ENCODE data around the gene GTF2IRD1.
A peak's percentile ranks its signal among the peaks of the same experiment; 100 is the strongest.
"Not testable (repeated sequence)": the region's sequence is repeated elsewhere in the genome, so short reads cannot be mapped to it uniquely, and the experiment has no call there.

GTF2IRD1 gene

GRCh38 chr7:74495112-74496086 is 41.7 kb downstream of the GTF2IRD1 start:
- Histone ChIP-seq H2BK120ac (ENCODE audit: low read depth, low read length) (no peak overlapping the region), H3K4ac (ENCODE audit: low read length) (no peak overlapping the region), H2AFZ (ENCODE audit: low read length) (no peak overlapping the region), H3K79me1 (ENCODE audit: low read depth, low read length) (peaks cover 28% of the 10 kb centered on the region), H3K18ac (ENCODE audit: low read length) (peak overlapping the region; percentile 36), H3K23ac (ENCODE audit: low read depth, low read length, poor library complexity) (peak overlapping the region; percentile 77), H4K91ac (ENCODE audit: low read depth, low read length, poor library complexity) (peak overlapping the region; percentile 1), H3K9me3 (replicated peaks in 1 of 2; ENCODE audit: control insufficient read depth in 2 of 2, insufficient read depth in 1 of 2, low read depth in 1 of 2, low read length in 2 of 2) (peaks cover 7 to 10% of the 10 kb centered on the region in 2 donors), H3K27me3 (ENCODE audit: control insufficient read depth in 3 of 3, insufficient read depth in 3 of 3, low read depth in 1 of 3, low read length in 3 of 3) (no peaks in the 10 kb centered on the region), H3K4me3 (ENCODE audit: low read length in 2 of 2) (peak overlapping the region in 1 of 2 donors; percentile 71), H3K9ac (ENCODE audit: low read depth, low read length, poor library complexity) (peak overlapping the region; percentile 72), H4K8ac (ENCODE audit: low read depth, low read length) (peak overlapping the region; percentile 78), H3K14ac (ENCODE audit: low read length) (peak overlapping the region; percentile 92), H2BK15ac (ENCODE audit: low read length) (no peak overlapping the region), H3K27ac (replicated peaks; ENCODE audit: low read length) (no peak overlapping the region), H3K4me1 (ENCODE audit: control insufficient read depth in 2 of 2, insufficient read depth in 1 of 2, low read depth in 1 of 2, low read length in 2 of 2) (peaks cover 0 to 6% of the 10 kb centered on the region in 2 donors), H3K36me3 (replicated peaks in 1 of 2; ENCODE audit: control insufficient read depth in 2 of 2, insufficient read depth in 2 of 2, low read length in 2 of 2) (peaks cover 10 to 20% of the 10 kb centered on the region in 2 donors), H2BK12ac (ENCODE audit: low read length) (no peak overlapping the region), H3K4me2 (ENCODE audit: insufficient read depth, low read length, poor library complexity, severe bottlenecking) (no peak overlapping the region), H2AK5ac (ENCODE audit: low read depth, low read length) (no peak overlapping the region), H2BK5ac (ENCODE audit: low read length) (no peak overlapping the region)
- WGBS, 2 donors (ENCODE audit: extremely low coverage in 2 of 2, insufficient read length in 2 of 2, insufficient replicate concordance in 1 of 2), result no CpG with 5 or more reads among the region's 19 CpGs
- no peak for DNase-seq (ENCODE audit: low spot score)

- peak overlapping the region in 1 of 2 donors; percentile 71 for H3K4me3 ChIP-seq (ENCODE audit: low read length in 2 of 2)
- no peak overlapping the region for H2BK12ac ChIP-seq (ENCODE audit: low read length)
- H3K18ac ChIP-seq (ENCODE audit: low read length), result no peak overlapping the region
- H4K91ac ChIP-seq (ENCODE audit: low read depth, low read length, poor library complexity), result peak overlapping the region; percentile 1
- no peaks in the 10 kb centered on the region for H3K27me3 ChIP-seq (ENCODE audit: control insufficient read depth in 3 of 3, insufficient read depth in 3 of 3, low read depth in 1 of 3, low read length in 3 of 3)
- no peak overlapping the region for H3K4ac ChIP-seq (ENCODE audit: low read length)
- H4K8ac ChIP-seq (ENCODE audit: low read depth, low read length), result peak overlapping the region; percentile 78
- no peak overlapping the region for H2BK5ac ChIP-seq (ENCODE audit: low read length)
- peak overlapping the region; percentile 23 for H3K27ac ChIP-seq (replicated peaks; ENCODE audit: low read length)
- WGBS, 2 donors (ENCODE audit: extremely low coverage in 2 of 2, insufficient read length in 2 of 2, insufficient replicate concordance in 1 of 2), result no CpG with 5 or more reads among the region's 6 CpGs
- no peak overlapping the region for H2AFZ ChIP-seq (ENCODE audit: low read length)
- no peak overlapping the region for H3K4me2 ChIP-seq (ENCODE audit: insufficient read depth, low read length, poor library complexity, severe bottlenecking)
- H3K79me1 ChIP-seq (ENCODE audit: low read depth, low read length), result peaks cover 27% of the 10 kb centered on the region
- H3K36me3 ChIP-seq (replicated peaks in 1 of 2; ENCODE audit: control insufficient read depth in 2 of 2, insufficient read depth in 2 of 2, low read length in 2 of 2), result peaks cover 10 to 20% of the 10 kb centered on the region in 2 donors
- H3K14ac ChIP-seq (ENCODE audit: low read length), result peak overlapping the region; percentile 92
- peak overlapping the region; percentile 26 for H3K23ac ChIP-seq (ENCODE audit: low read depth, low read length, poor library complexity)
- peaks cover 0 to 6% of the 10 kb centered on the region in 2 donors for H3K4me1 ChIP-seq (ENCODE audit: control insufficient read depth in 2 of 2, insufficient read depth in 1 of 2, low read depth in 1 of 2, low read length in 2 of 2)
- DNase-seq (ENCODE audit: low spot score), result no peak
- H2BK15ac ChIP-seq (ENCODE audit: low read length), result no peak overlapping the region
- peaks cover 7 to 10% of the 10 kb centered on the region in 2 donors for H3K9me3 ChIP-seq (replicated peaks in 1 of 2; ENCODE audit: control insufficient read depth in 2 of 2, insufficient read depth in 1 of 2, low read depth in 1 of 2, low read length in 2 of 2)
- H2AK5ac ChIP-seq (ENCODE audit: low read depth, low read length), result no peak overlapping the region
- H2BK120ac ChIP-seq (ENCODE audit: low read depth, low read length), result no peak overlapping the region
- peak overlapping the region; percentile 17 for H3K9ac ChIP-seq (ENCODE audit: low read depth, low read length, poor library complexity)
Observed at GRCh38 chr7:74496272-74496671, 42.6 kb downstream of the GTF2IRD1 start.

GRCh38 chr7:74496773-74497172 is 43.1 kb downstream of the GTF2IRD1 start:
- Histone ChIP-seq H3K36me3 (replicated peaks in 1 of 2; ENCODE audit: control insufficient read depth in 2 of 2, insufficient read depth in 2 of 2, low read length in 2 of 2) (peaks cover 10 to 20% of the 10 kb centered on the region in 2 donors), H3K79me1 (ENCODE audit: low read depth, low read length) (peaks cover 27% of the 10 kb centered on the region), H3K27ac (replicated peaks; ENCODE audit: low read length) (peak overlapping the region; percentile 23)
- not testable (repeated sequence) for H3K23ac ChIP-seq (ENCODE audit: low read depth, low read length, poor library complexity); H4K8ac ChIP-seq (ENCODE audit: low read depth, low read length); H2AFZ ChIP-seq (ENCODE audit: low read length); H3K4me1 ChIP-seq (ENCODE audit: control insufficient read depth in 2 of 2, insufficient read depth in 1 of 2, low read depth in 1 of 2, low read length in 2 of 2); H3K4me2 ChIP-seq (ENCODE audit: insufficient read depth, low read length, poor library complexity, severe bottlenecking); H2BK12ac ChIP-seq (ENCODE audit: low read length); H2BK120ac ChIP-seq (ENCODE audit: low read depth, low read length); H3K9me3 ChIP-seq (replicated peaks in 1 of 2; ENCODE audit: control insufficient read depth in 2 of 2, insufficient read depth in 1 of 2, low read depth in 1 of 2, low read length in 2 of 2); H3K4me3 ChIP-seq (ENCODE audit: low read length in 2 of 2); H3K9ac ChIP-seq (ENCODE audit: low read depth, low read length, poor library complexity); H2BK15ac ChIP-seq (ENCODE audit: low read length); H4K91ac ChIP-seq (ENCODE audit: low read depth, low read length, poor library complexity); H3K4ac ChIP-seq (ENCODE audit: low read length); H3K27me3 ChIP-seq (ENCODE audit: control insufficient read depth in 3 of 3, insufficient read depth in 3 of 3, low read depth in 1 of 3, low read length in 3 of 3); H2AK5ac ChIP-seq (ENCODE audit: low read depth, low read length); DNase-seq (ENCODE audit: low spot score); H3K14ac ChIP-seq (ENCODE audit: low read length); H3K18ac ChIP-seq (ENCODE audit: low read length); H2BK5ac ChIP-seq (ENCODE audit: low read length)
- no CpG with 5 or more reads among the region's 3 CpGs for WGBS, 2 donors (ENCODE audit: extremely low coverage in 2 of 2, insufficient read length in 2 of 2, insufficient replicate concordance in 1 of 2)

- no peak for DNase-seq (ENCODE audit: low spot score)
- H2BK15ac ChIP-seq (ENCODE audit: low read length), result no peak overlapping the region
- peaks cover 10 to 12% of the 10 kb centered on the region in 2 donors for H3K36me3 ChIP-seq (replicated peaks in 1 of 2; ENCODE audit: control insufficient read depth in 2 of 2, insufficient read depth in 2 of 2, low read length in 2 of 2)
- no peak overlapping the region for H2AK5ac ChIP-seq (ENCODE audit: low read depth, low read length)
- H2BK120ac ChIP-seq (ENCODE audit: low read depth, low read length), result no peak overlapping the region
- H3K4ac ChIP-seq (ENCODE audit: low read length), result no peak overlapping the region
- H3K14ac ChIP-seq (ENCODE audit: low read length), result no peak overlapping the region
- H3K27me3 ChIP-seq (ENCODE audit: control insufficient read depth in 3 of 3, insufficient read depth in 3 of 3, low read depth in 1 of 3, low read length in 3 of 3), result no peaks in the 10 kb centered on the region
- WGBS, 2 donors (ENCODE audit: extremely low coverage in 2 of 2, insufficient read length in 2 of 2, insufficient replicate concordance in 1 of 2), result no CpG with 5 or more reads among the region's 4 CpGs
- no peak overlapping the region for H3K9ac ChIP-seq (ENCODE audit: low read depth, low read length, poor library complexity)
- H2BK12ac ChIP-seq (ENCODE audit: low read length), result no peak overlapping the region
- no peak overlapping the region for H3K4me2 ChIP-seq (ENCODE audit: insufficient read depth, low read length, poor library complexity, severe bottlenecking)
- H4K8ac ChIP-seq (ENCODE audit: low read depth, low read length), result no peak overlapping the region
- peaks cover 27% of the 10 kb centered on the region for H3K79me1 ChIP-seq (ENCODE audit: low read depth, low read length)
- no peak overlapping the region for H2BK5ac ChIP-seq (ENCODE audit: low read length)
- H2AFZ ChIP-seq (ENCODE audit: low read length), result no peak overlapping the region
- peaks cover 0 to 11% of the 10 kb centered on the region in 2 donors for H3K9me3 ChIP-seq (replicated peaks in 1 of 2; ENCODE audit: control insufficient read depth in 2 of 2, insufficient read depth in 1 of 2, low read depth in 1 of 2, low read length in 2 of 2)
- H3K4me3 ChIP-seq (ENCODE audit: low read length in 2 of 2), result no peak overlapping the region
- H3K27ac ChIP-seq (replicated peaks; ENCODE audit: low read length), result no peak overlapping the region
- no peak overlapping the region for H3K23ac ChIP-seq (ENCODE audit: low read depth, low read length, poor library complexity)
- no peak overlapping the region for H4K91ac ChIP-seq (ENCODE audit: low read depth, low read length, poor library complexity)
- peaks cover 0 to 6% of the 10 kb centered on the region in 2 donors for H3K4me1 ChIP-seq (ENCODE audit: control insufficient read depth in 2 of 2, insufficient read depth in 1 of 2, low read depth in 1 of 2, low read length in 2 of 2)
- no peak overlapping the region for H3K18ac ChIP-seq (ENCODE audit: low read length)
Observed at GRCh38 chr7:74498354-74498753, 44.6 kb downstream of the GTF2IRD1 start.

Measured in neuronal stem cell (in vitro differentiated cells).